Ammon's horn (tissue), 1 donor: ENCODE data around the gene GPSM1.

Experiments
- DNase-seq: peaks from one replicate; pipeline ENCODE4 v3.0.0-alpha.2; 2016; ENCODE audit warnings: low spot score

The GPSM1 gene

DNA sequence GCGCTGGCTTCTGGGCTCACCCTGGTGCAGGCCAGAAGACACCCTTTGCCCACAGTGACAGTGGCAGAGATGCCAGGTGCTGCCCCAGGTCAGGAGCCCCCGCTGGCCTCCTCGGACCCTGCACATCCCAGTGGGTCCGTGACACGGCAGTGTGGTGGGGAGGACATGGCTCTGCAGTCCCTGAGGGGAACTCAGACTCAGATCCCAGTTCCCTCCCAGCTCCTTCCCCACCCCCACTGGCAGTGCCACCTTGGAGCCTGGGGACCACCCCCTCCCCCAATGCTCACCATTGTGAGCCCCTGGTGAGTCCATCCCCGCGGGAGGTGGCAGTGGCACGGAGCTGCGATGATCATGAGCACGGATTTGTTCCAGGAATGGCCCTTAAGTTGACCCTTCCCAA, 22.9 kb upstream of the GPSM1 start:
- DNase-seq = no peak

DNA sequence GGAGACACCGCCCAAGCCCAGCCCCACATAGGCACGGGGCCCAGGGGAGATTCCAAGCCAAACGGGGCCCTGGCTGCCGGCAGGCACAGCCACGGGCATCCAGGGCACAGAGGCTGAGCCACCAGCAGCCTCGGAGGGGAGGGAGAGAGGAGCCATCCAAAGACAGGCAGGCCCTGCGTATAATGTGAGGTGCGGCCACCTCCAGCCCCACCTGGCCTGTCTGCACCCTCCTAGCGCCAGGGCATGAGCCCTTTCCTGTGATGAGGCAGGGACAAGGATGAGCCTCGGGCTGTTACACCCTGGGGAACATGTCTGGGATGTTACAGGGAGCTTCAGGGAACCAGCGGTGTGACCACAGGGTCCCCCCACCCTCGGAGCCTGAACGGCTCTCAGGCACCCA, 22.4 kb upstream of the GPSM1 start:
- no peak for DNase-seq

DNA sequence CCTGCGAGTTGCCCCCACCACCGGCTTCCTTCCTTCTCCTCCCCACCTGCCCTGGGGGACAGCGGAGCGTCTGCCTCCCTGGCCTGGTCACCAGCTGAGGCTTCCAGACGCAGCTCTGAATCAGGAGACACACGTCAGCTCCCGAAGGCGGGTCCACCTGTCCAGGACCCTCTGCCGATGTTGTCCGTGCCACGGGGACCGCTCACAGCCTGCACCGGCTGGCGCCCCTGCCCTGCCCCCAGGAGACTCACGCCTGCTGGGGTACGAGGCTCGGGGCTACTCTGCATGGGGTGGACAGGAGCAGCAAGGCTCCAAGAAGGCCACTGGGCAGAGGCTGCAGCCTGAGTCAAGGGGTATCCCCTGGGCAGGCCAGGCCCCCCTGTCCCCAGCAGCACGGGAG, 21.5 kb upstream of the GPSM1 start:
- no peak for DNase-seq

DNA sequence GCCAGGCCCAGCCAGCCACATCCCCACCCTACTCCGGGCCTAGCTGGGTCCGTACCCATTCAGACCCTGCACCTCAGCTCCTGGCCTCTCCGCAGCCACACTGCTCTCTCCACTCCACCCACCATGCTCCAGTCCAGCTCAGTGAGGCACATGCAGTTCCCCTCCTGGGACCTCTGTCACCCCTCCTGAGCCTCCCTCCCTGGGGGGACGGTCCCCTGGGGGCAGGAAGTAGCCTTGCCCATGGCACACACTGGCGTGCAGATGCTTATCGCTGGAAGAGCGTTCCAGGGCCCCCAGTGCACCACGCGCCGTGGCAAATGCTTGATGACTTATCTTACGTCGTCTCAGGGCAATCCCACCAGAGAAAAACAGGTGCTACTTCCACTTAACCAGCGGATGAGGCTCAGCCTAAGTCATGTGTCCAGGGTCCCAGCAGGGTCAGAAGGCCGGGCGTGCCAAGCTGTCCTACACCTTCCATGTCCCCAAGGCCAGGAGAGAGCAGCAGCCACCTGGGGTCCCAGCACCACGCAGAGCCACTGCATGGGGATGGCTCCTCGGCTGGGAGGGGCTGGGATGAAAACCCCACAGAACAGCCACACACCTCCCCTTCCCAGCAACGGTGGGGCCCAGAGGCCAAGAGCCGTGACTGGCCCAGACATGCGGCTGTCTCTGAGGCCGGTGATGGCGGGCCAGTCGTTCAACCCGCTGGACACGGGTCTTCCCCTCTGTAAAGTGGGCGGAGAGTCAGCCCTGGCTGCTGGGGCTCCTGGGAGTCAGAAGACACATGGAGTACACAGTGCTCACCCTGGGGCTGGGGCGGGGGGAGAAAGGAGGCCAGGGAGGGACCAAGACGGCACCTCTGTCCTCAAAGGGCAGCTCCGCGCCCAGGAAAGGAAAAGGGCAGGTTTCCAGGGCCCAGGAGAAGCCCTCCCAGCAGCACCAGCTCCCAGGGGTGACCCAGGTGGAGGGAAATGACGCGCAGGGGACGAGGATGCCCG, 20.8 kb upstream of the GPSM1 start:
- DNase-seq = no peak

DNA sequence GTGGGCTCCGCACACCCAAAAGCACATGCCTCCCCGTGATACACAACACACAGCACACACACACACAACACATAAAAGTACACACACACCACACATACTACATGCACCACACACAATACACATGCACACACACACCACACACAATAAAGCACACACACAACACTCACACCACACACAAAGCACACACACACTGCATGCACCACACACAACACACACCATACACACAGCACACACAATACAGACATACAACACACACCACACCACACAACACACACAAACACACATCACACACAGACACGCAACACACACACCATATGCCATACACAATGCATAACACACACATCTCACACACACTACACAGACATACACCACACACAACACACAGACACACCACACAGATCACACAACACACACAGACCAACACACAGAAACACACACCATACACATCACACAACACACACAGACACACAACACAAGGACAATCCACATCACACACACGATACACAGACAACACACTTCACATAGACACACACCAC, 20.1 kb upstream of the GPSM1 start:
- no peak for DNase-seq

DNA sequence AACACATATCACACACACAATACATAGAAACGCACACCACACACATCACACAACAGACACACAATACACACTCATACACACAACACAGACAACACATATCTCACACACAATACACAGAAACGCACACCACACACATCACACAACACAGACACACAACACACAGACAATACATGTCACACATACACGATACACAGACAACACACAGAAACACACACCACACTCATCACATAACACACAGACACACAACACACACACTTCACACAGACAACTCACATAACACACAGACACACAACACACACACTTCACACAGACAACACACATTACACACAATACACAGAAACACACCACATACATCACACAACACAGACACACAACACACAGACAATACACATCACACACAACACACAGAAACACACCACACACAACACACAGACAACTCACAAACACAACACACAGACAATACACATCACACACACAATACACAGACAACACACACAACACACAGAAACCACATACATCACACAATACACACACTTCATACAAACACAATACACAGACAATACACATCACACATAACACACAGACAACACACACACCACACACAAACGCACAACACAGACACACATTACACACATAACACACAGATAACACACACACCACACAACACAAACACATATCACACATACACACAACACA, 19.2 kb upstream of the GPSM1 start:
- no peak for DNase-seq

DNA sequence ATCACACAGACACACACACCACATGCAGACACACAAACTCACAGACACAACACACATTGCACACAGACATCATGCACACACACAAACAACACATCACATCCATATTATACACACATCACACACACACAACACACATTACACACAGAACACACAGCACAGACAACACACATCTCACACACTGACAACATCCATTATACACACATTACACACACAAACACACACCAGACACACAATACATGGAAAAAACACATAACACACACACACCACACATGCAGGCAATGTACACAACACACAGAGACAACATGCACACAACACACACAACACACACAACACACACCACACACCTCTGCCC, 18.7 kb upstream of the GPSM1 start:
- DNase-seq = no peak

DNA sequence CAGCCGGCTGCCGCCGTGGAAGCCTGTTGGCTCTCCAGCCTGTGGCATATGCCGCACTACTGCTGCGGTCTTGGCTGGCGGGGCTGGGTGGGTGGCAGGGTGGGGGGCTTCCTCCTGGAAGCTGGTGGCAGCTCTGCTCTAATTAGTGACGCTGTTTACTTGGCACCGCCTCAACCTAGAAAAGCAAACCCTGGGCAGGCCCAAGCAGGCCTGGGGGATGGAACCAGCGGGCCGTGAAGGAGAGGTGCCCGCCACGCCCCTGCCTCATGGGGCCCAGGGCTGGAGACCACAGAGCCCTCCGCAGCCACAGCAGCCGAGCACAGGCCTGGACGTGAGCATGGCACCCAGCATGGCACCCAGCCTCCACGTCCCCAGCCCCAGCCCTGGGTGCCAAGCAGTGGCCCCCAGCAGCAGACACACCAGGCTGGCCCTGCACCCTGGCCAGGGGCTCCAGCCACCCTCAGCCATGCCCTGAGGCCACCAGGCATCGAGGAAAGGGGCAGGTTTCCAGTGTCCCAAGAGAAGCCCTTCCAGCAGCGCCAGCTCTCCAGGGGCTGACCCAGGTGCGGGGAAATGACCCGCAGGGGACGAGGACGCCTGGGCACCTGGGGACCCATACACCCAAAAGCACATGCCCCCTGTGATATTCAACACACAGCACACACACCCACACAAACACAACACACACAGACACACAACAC, 18.1 kb upstream of the GPSM1 start:
- no peak for DNase-seq

DNA sequence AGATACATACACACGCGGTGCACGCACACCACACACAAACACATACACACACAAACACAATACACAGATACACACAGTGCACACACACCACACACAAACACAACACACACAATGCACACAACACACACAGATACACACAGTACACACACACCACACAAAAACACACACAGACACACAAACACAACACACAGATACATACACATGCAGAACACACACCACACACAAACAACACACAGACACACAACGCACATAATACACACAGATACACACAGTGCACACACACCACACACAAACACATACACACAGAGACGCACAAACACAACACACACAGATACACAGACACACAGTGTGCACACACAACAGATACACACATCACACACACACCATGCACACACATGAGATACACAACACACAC, 17.5 kb upstream of the GPSM1 start:
- DNase-seq = no peak

DNA sequence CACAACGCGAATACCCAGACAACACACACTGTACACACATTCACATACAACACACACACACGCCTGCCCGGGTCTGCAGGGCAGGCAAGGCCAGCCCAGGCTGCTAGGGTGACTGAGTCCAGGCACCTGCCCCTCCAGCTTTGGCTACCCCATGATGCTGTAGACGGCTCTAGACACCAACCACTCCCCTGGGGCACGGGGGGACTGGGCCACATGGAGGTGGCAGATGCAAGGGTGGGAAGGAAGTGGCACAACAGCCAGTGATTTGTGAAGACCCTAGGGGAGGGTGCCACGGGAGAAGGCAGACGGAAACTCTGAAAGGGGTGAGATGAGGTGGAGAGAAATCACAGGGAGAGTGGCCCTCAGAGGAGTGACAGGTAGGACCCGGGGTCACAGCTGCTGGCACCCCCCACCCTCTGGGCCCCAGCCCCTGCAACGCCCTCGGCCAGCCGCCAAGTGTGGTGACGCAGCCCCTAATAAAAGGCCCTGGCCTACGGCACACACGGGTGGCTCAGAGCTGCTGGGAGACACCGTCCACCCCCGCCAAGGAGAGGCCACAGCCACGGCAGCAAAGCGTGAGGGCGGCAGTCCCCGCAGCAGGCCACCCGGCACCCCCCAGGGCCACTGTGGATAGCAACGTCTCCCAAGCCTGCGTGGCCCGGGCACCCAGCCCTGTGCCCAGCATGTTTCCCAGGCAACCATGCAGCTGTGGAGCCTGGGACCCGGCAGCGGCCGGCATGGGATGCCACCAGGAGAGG, 16.9 kb upstream of the GPSM1 start:
- no peak for DNase-seq

DNA sequence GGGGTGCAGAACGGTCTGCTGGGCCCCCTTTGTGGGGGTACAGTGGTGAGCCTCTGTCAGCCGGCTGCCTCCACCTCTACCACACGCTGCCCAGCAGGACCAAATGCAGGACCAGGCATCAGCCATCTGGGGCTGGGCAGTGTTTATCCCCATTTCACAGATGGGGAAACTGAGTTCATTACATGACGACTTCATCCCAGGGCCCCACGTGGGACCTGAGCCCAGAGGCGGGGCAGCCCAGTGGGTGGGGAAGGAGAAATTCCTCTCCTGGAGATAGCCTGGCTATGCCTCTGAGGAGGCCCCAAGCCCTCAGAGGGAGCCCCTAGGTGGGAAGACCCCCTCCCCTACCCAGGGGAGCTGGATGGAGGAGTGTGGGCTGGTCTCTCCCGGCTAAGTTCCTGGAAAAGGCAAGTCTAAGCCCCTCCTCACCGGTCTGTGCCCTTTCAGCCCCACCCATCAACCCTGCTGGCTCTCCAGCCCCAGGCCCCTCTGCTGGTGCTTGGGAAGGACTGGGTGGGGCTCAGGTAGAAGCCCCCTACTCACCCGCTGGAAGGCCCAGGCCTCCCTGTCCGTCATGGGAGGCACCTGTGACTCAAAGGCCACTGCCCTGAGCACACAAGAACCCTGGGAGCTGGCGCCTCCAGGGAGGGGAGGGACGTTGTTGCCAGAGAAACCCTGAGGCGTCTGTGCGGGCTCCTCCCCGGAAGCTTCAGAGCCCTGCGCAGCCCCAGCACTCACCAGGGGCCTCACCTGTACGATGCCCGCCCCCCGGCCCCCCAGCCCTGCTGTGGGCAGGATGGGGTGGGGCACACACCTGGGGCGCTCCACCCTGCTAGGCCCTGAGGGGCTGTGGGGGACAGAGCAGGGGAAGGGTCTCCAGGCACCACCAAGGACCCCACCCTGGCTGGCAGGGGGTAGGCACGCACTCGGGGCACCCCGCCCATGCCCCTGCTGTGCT, 16.0 kb upstream of the GPSM1 start:
- no peak for DNase-seq

DNA sequence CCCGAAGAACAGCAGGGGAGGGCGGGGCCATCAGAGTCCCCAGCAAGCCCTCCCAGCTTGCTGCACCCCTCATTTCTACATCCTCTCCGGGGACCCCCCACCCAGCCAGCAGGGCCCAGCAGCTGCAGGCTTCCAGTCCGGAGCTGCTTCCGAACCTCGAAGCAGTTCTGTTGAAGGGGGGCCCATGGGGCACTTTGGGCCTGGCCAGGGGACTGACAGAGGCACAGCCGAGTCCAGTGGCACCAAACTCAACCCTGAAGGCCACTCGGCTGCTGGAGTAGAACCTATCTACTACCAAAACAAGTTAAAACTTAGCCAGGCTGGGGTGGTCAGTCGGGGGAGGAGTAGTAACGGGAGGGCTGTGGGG, 15.3 kb upstream of the GPSM1 start:
- no peak for DNase-seq

DNA sequence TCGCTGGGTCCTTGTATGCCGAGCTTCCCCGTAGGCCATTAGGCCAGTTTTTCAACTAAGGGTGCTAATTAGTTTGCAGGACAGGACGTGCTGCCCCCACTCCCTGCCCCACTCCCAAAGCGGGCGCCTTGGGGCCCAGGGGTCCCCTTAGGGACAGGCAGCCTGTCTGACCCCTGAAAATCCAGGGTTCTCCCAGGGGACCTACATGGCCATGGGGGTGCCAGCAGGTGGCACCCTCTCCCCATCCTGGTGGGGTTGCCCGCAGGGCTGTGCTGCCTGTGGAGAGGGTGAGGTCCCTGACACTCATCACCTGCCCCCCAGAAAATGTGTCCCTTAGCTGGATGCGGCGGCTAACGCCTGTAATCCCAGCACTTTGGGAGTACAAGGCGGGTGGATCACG, 14.9 kb upstream of the GPSM1 start:
- peak; percentile 58 for DNase-seq

DNA sequence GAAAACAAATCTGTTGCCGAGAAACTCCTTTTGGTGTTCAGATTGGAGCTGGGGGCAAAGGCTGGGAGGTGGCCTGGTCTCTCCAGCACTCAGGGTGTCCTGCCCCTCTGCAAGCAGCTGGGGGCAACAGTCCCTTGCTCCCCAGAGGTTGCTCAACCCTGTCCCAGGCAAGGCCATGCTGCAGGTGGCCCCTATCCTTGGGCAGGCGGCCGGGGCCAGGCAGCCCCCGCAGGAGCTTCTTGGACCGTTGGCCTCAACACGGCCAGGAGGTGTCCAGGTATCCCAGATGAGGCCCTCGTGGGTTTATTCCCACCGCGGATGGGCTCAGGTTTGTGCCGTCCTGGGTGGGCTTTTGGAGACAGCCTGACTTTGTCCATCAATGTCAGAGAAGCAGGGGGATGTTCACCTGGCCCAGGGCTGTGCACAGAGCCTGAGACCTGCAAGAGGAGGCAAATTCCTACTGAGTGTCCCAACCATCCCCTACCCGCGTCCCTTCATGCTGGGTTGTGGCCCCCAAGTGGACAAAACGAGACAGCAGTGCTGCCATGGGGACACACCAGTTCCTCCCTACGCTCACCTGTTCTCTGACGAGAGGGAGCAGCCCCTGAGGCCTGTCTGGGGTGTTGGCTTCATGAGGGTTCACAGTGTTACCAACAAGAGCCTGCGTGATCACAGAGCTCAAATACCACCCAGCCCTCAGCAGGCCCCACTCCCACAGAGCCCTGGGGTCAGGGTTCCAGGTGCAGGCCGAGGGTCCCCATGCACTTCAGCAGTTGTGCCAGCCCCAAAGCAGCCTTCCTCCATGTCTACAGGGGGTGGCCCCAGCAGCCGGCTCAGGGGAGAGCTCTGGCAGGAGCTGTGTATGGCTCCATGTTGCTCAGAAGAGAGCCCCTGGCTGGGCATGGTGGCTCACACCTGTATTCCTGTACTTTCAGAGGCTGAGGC, 14.0 kb upstream of the GPSM1 start:
- no peak for DNase-seq

DNA sequence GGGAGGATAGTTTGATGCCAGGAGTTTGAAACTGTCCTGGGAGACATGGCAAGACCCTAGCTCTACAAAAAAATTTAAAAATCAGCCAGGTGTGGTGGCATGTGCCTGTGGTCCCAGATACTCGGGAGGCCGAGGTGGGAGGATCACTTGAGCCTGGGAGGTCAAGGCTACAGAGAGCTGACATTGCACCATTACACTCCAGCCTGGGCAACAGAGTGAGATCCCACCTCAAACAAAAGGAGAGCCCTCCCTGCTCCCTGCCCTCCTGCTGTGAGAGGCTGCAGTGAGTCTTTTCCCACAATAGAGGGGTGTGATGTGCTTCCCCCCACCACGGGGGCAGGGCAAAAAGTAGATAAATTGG, 13.3 kb upstream of the GPSM1 start:
- no peak for DNase-seq

DNA sequence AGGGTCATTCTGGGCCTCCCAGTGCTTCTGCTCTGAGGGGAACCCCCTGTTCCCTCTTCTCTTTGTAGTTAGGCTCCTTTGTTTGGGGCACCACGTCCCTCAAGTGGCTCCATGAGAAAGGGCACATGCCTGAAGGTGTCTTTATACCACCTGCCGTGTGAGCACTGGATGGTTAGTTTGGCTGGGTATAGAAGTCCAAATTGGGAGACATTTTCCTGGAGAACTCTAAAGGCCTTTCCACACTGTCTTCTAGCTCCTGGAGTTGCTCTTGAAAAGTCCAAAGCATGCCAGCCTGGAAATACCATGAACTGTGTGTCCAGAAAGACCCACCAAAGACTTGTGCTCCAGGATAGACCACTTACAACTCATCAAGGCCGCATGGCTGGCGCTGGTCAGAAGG, 12.4 kb upstream of the GPSM1 start:
- no peak for DNase-seq

DNA sequence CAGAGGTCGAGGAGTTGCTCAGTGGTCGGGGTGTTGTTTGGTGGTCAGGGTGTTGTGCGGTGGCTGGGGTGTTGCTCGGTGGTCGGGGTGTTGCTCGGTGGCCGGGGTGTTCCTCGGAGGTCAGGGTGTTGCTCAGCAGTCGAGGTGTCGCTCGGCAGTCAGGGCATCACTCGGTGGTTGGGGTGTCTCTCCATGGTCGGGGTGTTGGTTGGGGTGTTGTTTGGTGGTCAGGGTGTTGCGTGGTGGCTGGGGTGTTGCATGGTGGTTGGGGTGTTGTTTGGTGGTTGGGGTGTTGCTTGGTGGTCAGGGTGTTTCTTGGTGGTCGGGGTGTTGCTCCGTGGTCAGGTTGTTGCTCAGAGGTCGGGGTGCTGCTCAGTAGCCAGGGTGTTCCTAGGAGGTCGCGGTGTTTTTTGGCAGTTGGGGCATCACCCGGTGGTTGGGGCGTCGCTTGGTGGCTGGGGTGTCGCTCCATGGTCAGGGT, 11.0 kb upstream of the GPSM1 start:
- no peak for DNase-seq

DNA sequence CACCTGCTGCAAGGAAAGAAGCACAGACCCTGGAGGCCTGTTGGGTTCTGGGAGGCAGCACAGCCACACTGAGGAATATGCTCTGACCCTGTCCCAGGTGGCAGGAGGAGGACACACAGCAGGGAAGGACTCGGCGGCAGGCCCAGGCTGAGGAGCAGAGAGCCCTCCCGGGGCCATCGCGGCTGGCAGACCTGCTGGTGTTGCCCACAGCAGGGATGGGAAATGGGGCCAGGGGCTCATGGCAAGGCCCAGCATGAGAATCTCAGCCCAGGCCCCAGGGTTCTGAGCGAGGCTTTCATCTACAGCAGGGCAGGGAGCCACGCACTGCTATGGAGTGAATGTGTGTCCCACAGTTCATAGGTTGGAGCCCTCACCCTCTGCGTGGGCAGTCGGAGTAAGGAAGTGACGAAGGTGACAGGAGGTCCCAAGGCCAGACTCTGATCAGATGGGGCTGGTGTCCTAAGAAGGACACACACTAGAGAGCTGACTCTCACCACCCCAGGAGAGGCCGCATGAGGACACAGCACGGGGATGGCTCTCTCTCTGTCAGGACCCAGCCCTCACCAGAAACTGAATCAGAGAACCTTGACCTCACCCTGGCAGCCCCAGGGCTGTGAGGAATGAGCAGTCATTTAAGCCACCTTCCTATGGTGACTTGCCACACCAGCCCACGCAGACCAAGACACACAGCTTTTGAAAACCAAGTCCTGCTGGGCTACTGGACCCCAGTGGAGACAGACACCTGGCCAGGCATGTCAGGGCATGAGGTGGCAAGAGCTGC, 10.3 kb upstream of the GPSM1 start:
- DNase-seq = no peak

DNA sequence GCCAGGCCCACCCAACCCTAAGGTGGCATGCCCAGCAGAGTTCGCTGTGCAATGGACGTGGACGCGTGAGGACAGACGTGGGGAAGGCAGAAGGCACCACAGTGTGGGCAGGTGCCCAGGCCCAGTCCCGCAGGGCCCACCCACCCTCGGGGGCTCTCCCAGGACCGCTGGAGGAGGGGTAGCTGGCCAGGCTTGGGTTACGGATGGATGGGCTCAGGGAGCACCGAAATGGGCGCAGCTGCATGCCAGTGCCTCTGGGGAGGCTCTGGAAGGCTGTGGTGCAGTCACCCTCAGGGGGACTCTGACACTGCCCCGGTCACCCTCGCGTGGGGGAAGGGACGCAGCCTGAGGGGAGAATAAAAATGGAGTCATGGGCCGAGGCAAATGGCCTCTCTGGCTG, 9.6 kb upstream of the GPSM1 start:
- no peak for DNase-seq
